Mesangial cell (primary cell): ENCODE data around the gene MYBPC2. TPM values are rescaled to one million over a fixed set of nuclear protein-coding genes. Genes with fewer than 3 reads are reported as not detected.

Experiments
- total RNA-seq: library from RNA; depleted of rRNA; stranded (reverse); fragments of >200 nt; gene quantifications from 2 replicates; pipeline ENCODE4 v1.2.3, GENCODE V29; 2015

MYBPC2 gene
- 2.2 TPM in 1 of 2 replicates, not detected in the other for total RNA-seq

GRCh38 chr19:50432221-50433028 is at the start of gene MYBPC2:
TSS of gene MYBPC2 (plus strand) at chr19:50432892. CDS start at chr19:50432954, 62 bp downstream.

GRCh38 chr19:50383852-50384684 is 48.6 kb upstream of the MYBPC2 start, which contains the start of gene POLD1:
TSS of gene POLD1 (plus strand) at chr19:50384347. CDS start at chr19:50398852, 14,505 bp downstream.

GRCh38 chr19:50418176-50419021 is 14.3 kb upstream of the MYBPC2 start, which contains the start of gene SPIB:
TSS of gene SPIB (plus strand) at chr19:50418938. CDS start at chr19:50418963, 25 bp downstream.

GRCh38 chr19:50476224-50476906 is 43.7 kb downstream of the MYBPC2 start, which contains the start of the genes EMC10 and GARIN5A:
TSS of gene EMC10 (plus strand) at chr19:50476507. CDS start at chr19:50476545, 38 bp downstream.
TSS of gene GARIN5A (minus strand) at chr19:50476848. CDS start at chr19:50476388, 460 bp downstream.

GRCh38 chr19:50511069-50511822 is 78.6 kb downstream of the MYBPC2 start, which contains the start of gene JOSD2:
TSS of gene JOSD2 (minus strand) at chr19:50511191. CDS start at chr19:50510431, 760 bp downstream.

GRCh38 chr19:50513746-50514345 is 81.2 kb downstream of the MYBPC2 start, which contains the start of gene ASPDH:
TSS of gene ASPDH (minus strand) at chr19:50513913. CDS start at chr19:50513823, 90 bp downstream.

Other genes with a start within 250 kb of the MYBPC2 start
- gene MYH14, start 229.3 kb upstream of the MYBPC2 start, total RNA-seq: 0.81 and 0.89 TPM in 2 replicates
- 0.16 and 2.3 TPM in 2 replicates for gene KCNC3, start 103.5 kb upstream of the MYBPC2 start, total RNA-seq
- 0.65 and 0.76 TPM in 2 replicates for gene NAPSA, start 67.3 kb upstream of the MYBPC2 start, total RNA-seq
- gene NR1H2, start 56.4 kb upstream of the MYBPC2 start, total RNA-seq: 68.1 and 81.8 TPM in 2 replicates
- gene POLD1, start 48.5 kb upstream of the MYBPC2 start, total RNA-seq: 31.4 and 100 TPM in 2 replicates
- gene SPIB, start 14.0 kb upstream of the MYBPC2 start, total RNA-seq: not detected in 2 replicates
- 154 and 267 TPM in 2 replicates for gene EMC10, start 43.6 kb downstream of the MYBPC2 start, total RNA-seq
- 0.98 and 7.4 TPM in 2 replicates for gene GARIN5A, start 44.0 kb downstream of the MYBPC2 start, total RNA-seq
- gene JOSD2, start 78.3 kb downstream of the MYBPC2 start, total RNA-seq: 33.9 and 43.4 TPM in 2 replicates
- not detected in 2 replicates for gene ASPDH, start 81.0 kb downstream of the MYBPC2 start, total RNA-seq
- gene LRRC4B, start 135.5 kb downstream of the MYBPC2 start, total RNA-seq: 0.25 and 0.33 TPM in 2 replicates
- gene SYT3, start 207.0 kb downstream of the MYBPC2 start, total RNA-seq: 0.25 TPM in 1 of 2 replicates, not detected in the other
- 0.89 TPM in 1 of 2 replicates, not detected in the other for gene C19orf81, start 216.6 kb downstream of the MYBPC2 start, total RNA-seq